ENCODE measurements around the gene RABGAP1L. TPM values are rescaled to one million over a fixed set of nuclear protein-coding genes. Genes with fewer than 3 reads are reported as not detected.
A peak's percentile ranks its signal among the peaks of the same experiment; 100 is the strongest.

Gene RABGAP1L
- total RNA-seq, 4 donors from 2014 or later: 48.2 to 102 (median 59.1) TPM

DNA sequence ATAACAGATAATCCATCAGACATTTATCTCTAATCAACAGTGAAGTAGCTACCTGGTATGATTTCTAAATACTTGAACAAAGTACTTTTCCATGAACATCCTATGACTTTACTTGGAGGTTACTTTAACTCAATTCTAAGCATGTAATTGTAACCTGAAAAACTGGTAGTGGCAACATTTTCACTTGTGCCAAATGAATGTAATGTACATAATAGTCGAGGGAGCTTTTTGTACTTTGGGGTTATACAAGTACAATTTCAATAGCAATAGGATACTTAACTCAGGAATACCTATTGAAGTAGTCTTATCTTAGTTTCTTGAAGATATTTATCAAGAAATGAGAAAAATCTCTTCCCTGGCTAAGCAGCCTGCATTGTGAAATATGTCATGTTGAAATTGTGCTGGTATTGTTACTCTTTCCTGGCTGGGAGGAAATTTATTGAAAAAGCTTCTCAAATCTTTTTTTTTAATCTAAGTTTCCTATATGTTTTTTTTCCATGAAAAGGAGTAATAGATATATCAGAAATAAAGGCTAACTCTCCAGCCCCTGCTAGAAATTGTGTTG, 806.8 kb downstream of the RABGAP1L start:
- Histone ChIP-seq H3K36me3 (no peaks in the 10 kb centered on the region), H3K4me3 (peak overlapping the region; percentile 35), H3K9me3 (no peaks in the 10 kb centered on the region), H3K27ac (peak overlapping the region; percentile 91), H3K4me1 (peaks cover 59% of the 10 kb centered on the region), H3K27me3 (no peaks in the 10 kb centered on the region)
- 41% methylated on average over 1 of the region's 1 CpG for WGBS
- DNase-seq (ENCODE audit: low spot score in 2 of 2): no peak
- TF ChIP-seq POLR2AphosphoS5 (IDR thresholded peaks at IDR 0.05) (no peak), POLR2A (IDR thresholded peaks at IDR 0.05) (no peak), EP300 (IDR thresholded peaks at IDR 0.05) (no peak)
- TF ChIP-seq, protein P1, sequence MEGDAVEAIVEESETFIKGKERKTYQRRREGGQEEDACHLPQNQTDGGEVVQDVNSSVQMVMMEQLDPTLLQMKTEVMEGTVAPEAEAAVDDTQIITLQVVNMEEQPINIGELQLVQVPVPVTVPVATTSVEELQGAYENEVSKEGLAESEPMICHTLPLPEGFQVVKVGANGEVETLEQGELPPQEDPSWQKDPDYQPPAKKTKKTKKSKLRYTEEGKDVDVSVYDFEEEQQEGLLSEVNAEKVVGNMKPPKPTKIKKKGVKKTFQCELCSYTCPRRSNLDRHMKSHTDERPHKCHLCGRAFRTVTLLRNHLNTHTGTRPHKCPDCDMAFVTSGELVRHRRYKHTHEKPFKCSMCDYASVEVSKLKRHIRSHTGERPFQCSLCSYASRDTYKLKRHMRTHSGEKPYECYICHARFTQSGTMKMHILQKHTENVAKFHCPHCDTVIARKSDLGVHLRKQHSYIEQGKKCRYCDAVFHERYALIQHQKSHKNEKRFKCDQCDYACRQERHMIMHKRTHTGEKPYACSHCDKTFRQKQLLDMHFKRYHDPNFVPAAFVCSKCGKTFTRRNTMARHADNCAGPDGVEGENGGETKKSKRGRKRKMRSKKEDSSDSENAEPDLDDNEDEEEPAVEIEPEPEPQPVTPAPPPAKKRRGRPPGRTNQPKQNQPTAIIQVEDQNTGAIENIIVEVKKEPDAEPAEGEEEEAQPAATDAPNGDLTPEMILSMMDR (IDR thresholded peaks at IDR 0.05): no peak

DNA sequence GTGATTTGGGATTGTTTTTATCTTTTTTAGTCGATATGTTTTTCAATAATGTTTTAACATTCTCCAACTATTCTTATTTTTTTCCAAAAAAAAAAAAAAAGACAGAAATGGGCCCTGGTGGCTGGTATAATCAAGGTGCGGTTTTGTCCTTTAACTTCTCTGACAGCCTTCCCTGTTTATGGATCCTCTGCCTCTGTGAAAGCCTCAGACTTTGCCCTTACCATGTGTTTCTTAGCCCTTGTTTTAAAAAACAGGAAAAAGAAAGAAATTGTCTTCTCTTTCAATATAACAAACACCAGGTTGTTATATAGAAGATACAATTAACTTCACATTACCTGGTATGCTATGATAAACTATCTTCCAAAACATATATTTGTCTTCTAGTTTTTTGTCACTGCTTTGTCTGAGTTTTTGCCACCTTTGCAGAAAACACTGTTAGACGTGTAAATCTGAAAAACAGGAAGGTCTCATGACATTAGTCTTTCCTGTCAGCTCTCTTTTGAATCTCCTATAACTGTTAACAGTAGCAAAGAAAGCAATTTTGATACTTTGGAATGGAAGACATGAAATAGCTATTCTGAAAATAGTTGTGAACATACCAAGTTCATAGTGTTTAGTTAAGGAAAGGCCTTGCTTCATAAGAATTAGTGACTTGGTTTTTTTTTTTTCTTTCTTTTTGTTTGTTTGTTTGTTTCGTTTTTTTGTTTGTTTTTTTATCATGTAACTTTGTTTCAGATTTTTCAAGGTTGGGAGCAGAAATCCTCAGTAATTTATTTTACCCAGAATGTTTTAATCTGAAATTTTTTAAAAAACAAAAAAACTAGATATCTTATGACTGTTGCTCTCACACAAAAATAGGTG, 808.8 kb downstream of the RABGAP1L start:
- no peaks in the 10 kb centered on the region for H3K9me3 ChIP-seq
- no peak overlapping the region for H3K4me3 ChIP-seq
- peaks cover 68% of the 10 kb centered on the region for H3K4me1 ChIP-seq
- 64% methylated on average over 4 of the region's 4 CpGs for WGBS
- no peak overlapping the region for H3K27ac ChIP-seq
- H3K36me3 ChIP-seq: no peaks in the 10 kb centered on the region
- TF ChIP-seq POLR2A (IDR thresholded peaks at IDR 0.05) (no peak), EP300 (IDR thresholded peaks at IDR 0.05) (no peak), POLR2AphosphoS5 (IDR thresholded peaks at IDR 0.05) (no peak)
- TF ChIP-seq, protein P1 (IDR thresholded peaks at IDR 0.05): no peak
- no peak for DNase-seq (ENCODE audit: low spot score in 2 of 2)
- no peaks in the 10 kb centered on the region for H3K27me3 ChIP-seq

DNA sequence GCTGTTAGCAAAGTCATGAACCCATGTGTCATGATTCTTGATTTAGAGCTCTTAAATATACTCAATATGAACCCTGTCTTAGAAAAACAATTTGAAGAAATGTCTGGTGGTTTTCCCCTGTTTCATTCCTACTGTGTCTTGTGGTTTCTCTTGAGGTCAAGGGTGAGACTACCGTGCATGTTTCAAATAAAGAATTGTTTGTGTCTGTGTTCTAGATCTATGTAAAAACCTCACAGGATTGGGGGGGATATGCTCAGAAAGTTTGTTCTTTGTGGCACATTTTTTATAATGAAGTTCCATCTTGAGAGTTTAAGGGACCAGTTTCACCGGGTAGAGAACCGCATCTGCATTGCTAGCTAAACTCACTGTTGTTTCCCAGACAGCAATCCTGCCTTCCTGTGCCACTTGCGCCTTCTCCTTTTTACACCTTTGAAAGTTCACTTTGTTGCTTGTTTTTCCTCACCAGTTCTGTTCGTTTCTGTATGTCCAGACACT, 809.5 kb downstream of the RABGAP1L start:
- no peaks in the 10 kb centered on the region for H3K36me3 ChIP-seq
- peaks cover 63% of the 10 kb centered on the region for H3K4me1 ChIP-seq
- H3K27me3 ChIP-seq: no peaks in the 10 kb centered on the region
- H3K27ac ChIP-seq: no peak overlapping the region
- no peak overlapping the region for H3K4me3 ChIP-seq
- WGBS: 77% methylated on average over 5 of the region's 5 CpGs
- no peaks in the 10 kb centered on the region for H3K9me3 ChIP-seq
- no peak for TF ChIP-seq EP300 (IDR thresholded peaks at IDR 0.05)
- TF ChIP-seq POLR2AphosphoS5 (IDR thresholded peaks at IDR 0.05): no peak
- no peak for TF ChIP-seq POLR2A (IDR thresholded peaks at IDR 0.05)
- TF ChIP-seq, protein P1 (IDR thresholded peaks at IDR 0.05): no peak
- no peak for DNase-seq (ENCODE audit: low spot score in 2 of 2)

- Histone ChIP-seq H3K4me3 (no peak overlapping the region), H3K36me3 (no peaks in the 10 kb centered on the region), H3K4me1 (peaks cover 60% of the 10 kb centered on the region), H3K9me3 (no peaks in the 10 kb centered on the region), H3K27ac (no peak overlapping the region), H3K27me3 (no peaks in the 10 kb centered on the region)
- DNase-seq (ENCODE audit: low spot score in 2 of 2): no peak
- TF ChIP-seq POLR2A (IDR thresholded peaks at IDR 0.05): no peak
- TF ChIP-seq, protein P1 (IDR thresholded peaks at IDR 0.05): no peak
- TF ChIP-seq EP300 (IDR thresholded peaks at IDR 0.05): no peak
- no peak for TF ChIP-seq POLR2AphosphoS5 (IDR thresholded peaks at IDR 0.05)
- WGBS: 91% methylated on average over 1 of the region's 1 CpG
Measured at GRCh38 chr1:174969977-174970376, 810.7 kb downstream of the RABGAP1L start.

DNA sequence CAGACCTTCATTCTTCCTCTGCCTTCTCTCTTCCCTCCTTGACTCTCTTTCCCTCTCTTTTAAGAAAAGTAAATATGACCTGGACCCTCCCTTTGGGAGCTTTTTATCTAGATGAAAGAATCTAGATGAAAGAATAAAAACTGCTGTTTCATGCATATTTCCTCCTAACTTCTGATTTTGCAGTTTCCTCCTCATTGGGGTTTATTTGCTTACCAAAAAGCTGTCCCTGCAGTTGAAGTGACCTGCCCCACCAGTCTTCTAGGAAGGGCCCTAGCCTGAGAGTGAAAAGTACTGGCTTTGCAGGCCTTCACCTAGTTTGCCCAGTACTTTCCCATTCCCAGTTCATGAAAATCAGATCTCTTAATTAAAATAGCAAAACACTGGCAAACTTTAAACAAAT, 812.1 kb downstream of the RABGAP1L start:
- H3K36me3 ChIP-seq: no peaks in the 10 kb centered on the region
- no peak overlapping the region for H3K27ac ChIP-seq
- no peaks in the 10 kb centered on the region for H3K27me3 ChIP-seq
- TF ChIP-seq POLR2A (IDR thresholded peaks at IDR 0.05): no peak
- TF ChIP-seq EP300 (IDR thresholded peaks at IDR 0.05): no peak
- no peak for TF ChIP-seq POLR2AphosphoS5 (IDR thresholded peaks at IDR 0.05)
- TF ChIP-seq, protein P1 (IDR thresholded peaks at IDR 0.05): no peak
- no peak for DNase-seq (ENCODE audit: low spot score in 2 of 2)
- no peaks in the 10 kb centered on the region for H3K9me3 ChIP-seq
- no peak overlapping the region for H3K4me3 ChIP-seq
- peaks cover 56% of the 10 kb centered on the region for H3K4me1 ChIP-seq
